Measurements from ENCODE around the gene RAB35. TPM values are rescaled to one million over a fixed set of nuclear protein-coding genes. Genes with fewer than 3 reads are reported as not detected.
A peak's percentile ranks its signal among the peaks of the same experiment; 100 is the strongest.

The RAB35 gene
- polyA plus RNA-seq, 4 donors = 21.5 to 31.9 (median 24.4) TPM

DNA sequence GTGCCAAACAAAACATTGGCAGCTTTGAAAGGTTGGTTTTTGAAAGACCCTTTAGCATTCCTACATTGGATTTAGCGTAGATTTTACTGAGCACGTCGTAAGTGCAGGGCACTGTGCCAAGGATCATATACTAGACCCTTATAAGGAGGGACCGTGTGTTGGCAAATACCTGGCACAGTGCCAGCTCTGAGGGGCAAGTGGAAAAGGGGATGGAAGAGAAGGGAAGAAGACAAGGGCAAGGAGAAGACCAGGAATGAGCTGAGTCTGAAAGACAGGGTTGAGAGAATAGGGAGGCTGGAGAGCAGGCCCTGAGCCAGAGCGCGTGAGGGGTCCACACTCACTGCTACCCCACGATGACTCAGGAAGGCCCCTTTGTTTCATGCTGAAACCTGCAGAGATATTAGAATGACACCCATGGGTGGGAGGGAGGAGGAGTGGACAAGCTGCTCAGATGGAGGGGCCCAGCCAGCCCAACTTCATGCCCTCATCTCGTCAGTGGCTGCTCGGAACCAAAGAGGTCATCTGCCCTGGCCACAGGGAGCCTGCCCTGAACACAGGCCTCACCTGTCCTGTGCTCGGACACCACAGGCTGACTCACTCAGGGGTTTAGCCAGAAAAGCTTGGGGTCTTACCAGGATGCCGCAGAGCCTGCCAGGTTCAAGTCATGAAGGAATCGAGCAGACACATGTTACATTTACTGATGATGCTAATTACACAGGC, 25.0 kb downstream of the RAB35 start:
- FAIRE-seq (no peak), DNase-seq (no peak)
- Histone ChIP-seq H3K36me3 (ENCODE audit: control insufficient read depth in 3 of 3, insufficient read depth in 2 of 3, low read depth in 1 of 3, low read length in 3 of 3) (peaks cover 3 to 50% (median 4%) of the 10 kb centered on the region in 3 donors), H3K4me1 (ENCODE audit: control insufficient read depth in 3 of 3, insufficient read depth in 2 of 3, low read depth in 1 of 3, low read length in 2 of 3) (peaks cover 0 to 3% (median 0%) of the 10 kb centered on the region in 3 donors), H3K4me3 (ENCODE audit: low read depth in 1 of 3, low read length in 3 of 3) (no peak overlapping the region), H3K27ac (ENCODE audit: low read depth in 1 of 3, low read length in 2 of 3) (no peak overlapping the region), H3K9me3 (ENCODE audit: control insufficient read depth in 2 of 2, insufficient read depth in 1 of 2, low read depth in 1 of 2, low read length in 1 of 2) (no peaks in the 10 kb centered on the region), H3K27me3 (ENCODE audit: control insufficient read depth in 3 of 3, insufficient read depth in 3 of 3, low read length in 3 of 3) (no peaks in the 10 kb centered on the region)
- 70 to 82% (median 79%) methylated on average over 12 of the region's 12 CpGs for WGBS, 3 donors

DNA sequence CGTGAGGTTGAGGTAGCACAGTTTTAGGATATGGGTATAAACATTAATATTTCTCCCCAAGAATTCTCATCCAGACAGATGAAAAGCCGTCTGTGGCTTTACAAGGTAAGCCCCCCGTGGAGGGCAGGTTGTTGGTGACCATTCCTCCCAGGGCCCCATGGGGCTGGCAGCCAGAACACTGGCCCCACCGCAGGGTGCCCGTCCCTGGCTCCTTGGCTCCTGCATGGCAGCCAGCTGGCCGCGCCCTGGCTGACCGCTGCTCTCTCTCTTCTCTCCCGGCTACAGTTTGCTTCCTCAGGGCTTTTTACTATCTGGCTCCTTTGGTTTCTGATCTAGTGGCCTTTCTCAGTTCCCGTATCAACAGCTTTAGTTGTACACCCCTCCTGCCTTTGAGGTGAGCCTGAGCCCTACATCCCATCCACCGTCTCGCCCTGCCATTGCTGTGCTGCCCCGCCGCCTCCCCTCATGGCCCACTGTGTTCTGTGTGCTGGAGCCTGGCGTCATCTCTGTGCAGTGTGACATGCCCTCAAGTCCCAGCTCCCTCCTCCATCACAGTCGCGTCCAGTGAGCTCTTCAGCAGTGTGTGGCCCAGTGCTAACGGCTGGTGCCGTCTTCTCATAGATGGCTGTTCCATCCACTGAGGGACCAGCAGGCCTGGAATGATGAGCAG, 25.8 kb downstream of the RAB35 start:
- DNase-seq = no peak

DNA sequence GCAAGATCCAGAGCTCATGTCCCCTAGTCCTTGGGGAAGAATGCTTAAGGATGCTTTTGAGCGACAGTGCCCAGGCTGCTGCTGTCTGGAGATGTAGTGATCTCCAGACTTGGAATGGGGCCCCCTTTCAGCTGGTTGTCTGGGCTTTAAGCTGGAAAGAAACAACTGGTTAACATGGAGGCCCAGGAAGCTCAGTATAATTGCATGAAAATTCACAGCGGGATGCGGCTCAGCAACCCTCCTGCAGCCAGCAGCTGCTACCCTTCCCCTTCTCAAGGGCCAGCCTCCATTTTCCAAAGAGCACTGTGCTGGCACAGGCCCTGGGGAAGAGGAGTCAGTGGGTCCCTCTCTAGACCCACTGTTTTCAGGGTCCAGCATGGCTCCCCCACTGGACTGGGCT, 26.3 kb downstream of the RAB35 start:
- FAIRE-seq (no peak), DNase-seq (no peak)
- no peaks in the 10 kb centered on the region for H3K9me3 ChIP-seq (ENCODE audit: control insufficient read depth in 2 of 2, insufficient read depth in 1 of 2, low read depth in 1 of 2, low read length in 1 of 2)
- H3K4me3 ChIP-seq (ENCODE audit: low read depth in 1 of 3, low read length in 3 of 3) = no peak overlapping the region
- 84 to 100% (median 96%) methylated on average over 3 of the region's 3 CpGs for WGBS, 3 donors
- H3K4me1 ChIP-seq (ENCODE audit: control insufficient read depth in 3 of 3, insufficient read depth in 2 of 3, low read depth in 1 of 3, low read length in 2 of 3) = peaks cover 0 to 4% (median 0%) of the 10 kb centered on the region in 3 donors
- peaks cover 0 to 37% (median 0%) of the 10 kb centered on the region in 3 donors for H3K36me3 ChIP-seq (ENCODE audit: control insufficient read depth in 3 of 3, insufficient read depth in 2 of 3, low read depth in 1 of 3, low read length in 3 of 3)
- H3K27ac ChIP-seq (ENCODE audit: low read depth in 1 of 3, low read length in 2 of 3) = no peak overlapping the region
- no peaks in the 10 kb centered on the region for H3K27me3 ChIP-seq (ENCODE audit: control insufficient read depth in 3 of 3, insufficient read depth in 3 of 3, low read length in 3 of 3)

More for the DNA sequence above, 25.8 kb downstream of the RAB35 start:
- no peak for FAIRE-seq
- Histone ChIP-seq H3K4me3 (ENCODE audit: low read depth in 1 of 3, low read length in 3 of 3) (no peak overlapping the region), H3K4me1 (ENCODE audit: control insufficient read depth in 3 of 3, insufficient read depth in 2 of 3, low read depth in 1 of 3, low read length in 2 of 3) (peaks cover 0 to 4% (median 0%) of the 10 kb centered on the region in 3 donors), H3K27me3 (ENCODE audit: control insufficient read depth in 3 of 3, insufficient read depth in 3 of 3, low read length in 3 of 3) (no peaks in the 10 kb centered on the region), H3K36me3 (ENCODE audit: control insufficient read depth in 3 of 3, insufficient read depth in 2 of 3, low read depth in 1 of 3, low read length in 3 of 3) (peaks cover 0 to 43% (median 0%) of the 10 kb centered on the region in 3 donors), H3K9me3 (ENCODE audit: control insufficient read depth in 2 of 2, insufficient read depth in 1 of 2, low read depth in 1 of 2, low read length in 1 of 2) (no peaks in the 10 kb centered on the region), H3K27ac (ENCODE audit: low read depth in 1 of 3, low read length in 2 of 3) (no peak overlapping the region)
- WGBS, 3 donors = 89 to 90% (median 90%) methylated on average over 19 of the region's 19 CpGs

DNA sequence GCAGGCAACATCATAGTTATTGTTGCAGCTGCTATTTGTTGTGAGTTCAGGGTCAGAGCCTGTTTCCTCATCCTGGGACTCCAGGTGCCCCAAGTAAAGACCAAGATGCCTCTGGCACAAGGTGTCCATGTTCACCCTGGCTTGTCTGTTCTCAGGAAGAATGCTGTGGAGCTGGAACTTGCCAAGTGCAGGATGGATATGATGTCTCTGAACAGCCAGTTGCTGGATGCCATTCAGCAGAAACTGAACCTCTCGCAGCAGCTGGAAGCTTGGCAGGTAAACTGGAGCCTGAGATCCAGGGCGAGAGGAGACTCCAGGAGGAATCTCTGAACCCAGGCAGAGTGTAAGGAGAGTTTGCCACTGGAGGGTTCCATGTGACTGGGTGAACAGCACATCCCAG, 26.8 kb downstream of the RAB35 start:
- no peak overlapping the region for H3K4me3 ChIP-seq (ENCODE audit: low read depth in 1 of 3, low read length in 3 of 3)
- FAIRE-seq = no peak
- H3K27me3 ChIP-seq (ENCODE audit: control insufficient read depth in 3 of 3, insufficient read depth in 3 of 3, low read length in 3 of 3) = no peaks in the 10 kb centered on the region
- H3K4me1 ChIP-seq (ENCODE audit: control insufficient read depth in 3 of 3, insufficient read depth in 2 of 3, low read depth in 1 of 3, low read length in 2 of 3) = peaks cover 0 to 4% (median 0%) of the 10 kb centered on the region in 3 donors
- WGBS, 3 donors = 86 to 93% (median 90%) methylated on average over 2 of the region's 2 CpGs
- H3K36me3 ChIP-seq (ENCODE audit: control insufficient read depth in 3 of 3, insufficient read depth in 2 of 3, low read depth in 1 of 3, low read length in 3 of 3) = peaks cover 0 to 35% (median 0%) of the 10 kb centered on the region in 3 donors
- no peaks in the 10 kb centered on the region for H3K9me3 ChIP-seq (ENCODE audit: control insufficient read depth in 2 of 2, insufficient read depth in 1 of 2, low read depth in 1 of 2, low read length in 1 of 2)
- DNase-seq = no peak
- H3K27ac ChIP-seq (ENCODE audit: low read depth in 1 of 3, low read length in 2 of 3) = no peak overlapping the region

DNA sequence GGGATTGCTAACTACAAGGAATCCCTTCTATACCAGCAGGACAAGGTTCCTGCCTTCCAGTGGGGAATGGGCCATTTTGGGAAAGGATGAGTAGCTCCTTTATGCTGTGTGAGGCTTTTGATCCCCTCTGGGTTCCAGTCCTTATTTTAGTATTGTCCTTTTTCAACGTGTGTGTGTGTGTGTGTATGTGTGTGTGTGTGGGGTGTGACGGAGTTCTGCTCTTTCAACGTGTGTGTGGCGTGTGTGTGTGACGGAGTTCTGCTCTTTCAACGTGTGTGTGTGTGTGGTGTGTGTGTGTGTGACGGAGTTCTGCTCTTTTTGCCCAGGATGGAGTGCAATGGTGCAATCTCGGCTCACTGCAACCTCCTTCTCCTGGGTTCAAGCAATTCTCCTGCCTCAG, 27.4 kb downstream of the RAB35 start:
- no peak overlapping the region for H3K4me3 ChIP-seq (ENCODE audit: low read depth in 1 of 3, low read length in 3 of 3)
- peaks cover 0 to 4% (median 0%) of the 10 kb centered on the region in 3 donors for H3K4me1 ChIP-seq (ENCODE audit: control insufficient read depth in 3 of 3, insufficient read depth in 2 of 3, low read depth in 1 of 3, low read length in 2 of 3)
- FAIRE-seq (no peak), DNase-seq (no peak)
- H3K27ac ChIP-seq (ENCODE audit: low read depth in 1 of 3, low read length in 2 of 3) = no peak overlapping the region
- H3K9me3 ChIP-seq (ENCODE audit: control insufficient read depth in 2 of 2, insufficient read depth in 1 of 2, low read depth in 1 of 2, low read length in 1 of 2) = no peaks in the 10 kb centered on the region
- peaks cover 0 to 28% (median 0%) of the 10 kb centered on the region in 3 donors for H3K36me3 ChIP-seq (ENCODE audit: control insufficient read depth in 3 of 3, insufficient read depth in 2 of 3, low read depth in 1 of 3, low read length in 3 of 3)
- H3K27me3 ChIP-seq (ENCODE audit: control insufficient read depth in 3 of 3, insufficient read depth in 3 of 3, low read length in 3 of 3) = no peaks in the 10 kb centered on the region
- WGBS, 3 donors = 34 to 47% (median 38%) methylated on average over 8 of the region's 8 CpGs

DNA sequence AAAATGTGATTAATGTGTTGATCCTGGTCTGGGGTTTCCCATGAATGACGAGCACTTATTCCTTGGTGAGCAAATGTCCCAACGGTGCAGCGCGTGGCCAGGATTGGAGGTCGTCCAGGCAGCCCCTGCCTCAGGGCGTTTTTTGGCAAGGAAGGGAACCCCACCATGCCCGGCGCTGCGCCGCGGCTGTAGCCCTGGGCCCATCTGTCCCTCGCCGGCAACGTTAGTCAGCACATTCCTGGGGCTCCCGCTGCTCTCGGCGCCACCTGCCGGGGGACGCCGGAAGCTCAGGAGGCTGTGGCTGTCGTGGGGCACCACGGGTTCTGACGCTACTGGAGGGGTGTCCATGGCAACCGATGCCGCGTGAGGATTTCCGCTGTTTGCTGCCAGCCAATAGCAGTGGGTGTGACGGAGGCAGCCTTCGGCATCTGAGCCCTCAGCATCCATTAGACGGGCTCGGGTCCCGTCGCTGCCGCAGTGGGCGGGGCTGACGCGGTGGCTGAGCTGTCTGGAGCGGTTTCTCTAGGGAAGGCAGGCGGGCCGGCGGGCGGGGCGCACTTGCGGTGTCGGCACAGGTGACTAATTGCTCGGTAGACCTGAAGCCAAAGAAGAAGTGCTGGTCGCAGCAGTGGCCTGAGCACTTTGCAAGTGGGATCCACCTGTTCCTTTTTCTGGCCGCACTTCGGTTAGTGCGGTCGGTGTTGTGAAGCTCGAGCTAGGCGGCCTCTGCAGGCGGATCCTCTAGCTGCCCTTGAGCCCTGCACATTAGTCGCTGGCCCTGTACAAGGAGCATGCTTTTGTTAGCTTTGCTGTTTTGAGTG, 29.5 kb downstream of the RAB35 start:
- H3K4me3 ChIP-seq (ENCODE audit: low read depth in 1 of 3, low read length in 3 of 3) = peak overlapping the region in 2 of 3 donors; percentile 10 to 34
- H3K4me1 ChIP-seq (ENCODE audit: control insufficient read depth in 3 of 3, insufficient read depth in 2 of 3, low read depth in 1 of 3, low read length in 2 of 3) = peaks cover 0 to 4% (median 0%) of the 10 kb centered on the region in 3 donors
- H3K36me3 ChIP-seq (ENCODE audit: control insufficient read depth in 3 of 3, insufficient read depth in 2 of 3, low read depth in 1 of 3, low read length in 3 of 3) = peaks cover 0 to 12% (median 0%) of the 10 kb centered on the region in 3 donors
- H3K27ac ChIP-seq (ENCODE audit: low read depth in 1 of 3, low read length in 2 of 3) = peak overlapping the region in 1 of 3 donors; percentile 46
- FAIRE-seq (no peak), DNase-seq (peak; percentile 98)
- no peaks in the 10 kb centered on the region for H3K9me3 ChIP-seq (ENCODE audit: control insufficient read depth in 2 of 2, insufficient read depth in 1 of 2, low read depth in 1 of 2, low read length in 1 of 2)
- no peaks in the 10 kb centered on the region for H3K27me3 ChIP-seq (ENCODE audit: control insufficient read depth in 3 of 3, insufficient read depth in 3 of 3, low read length in 3 of 3)
- WGBS, 3 donors = 0 to 1% (median 0%) methylated on average over 52 to 55 of the region's 55 CpGs

DNA sequence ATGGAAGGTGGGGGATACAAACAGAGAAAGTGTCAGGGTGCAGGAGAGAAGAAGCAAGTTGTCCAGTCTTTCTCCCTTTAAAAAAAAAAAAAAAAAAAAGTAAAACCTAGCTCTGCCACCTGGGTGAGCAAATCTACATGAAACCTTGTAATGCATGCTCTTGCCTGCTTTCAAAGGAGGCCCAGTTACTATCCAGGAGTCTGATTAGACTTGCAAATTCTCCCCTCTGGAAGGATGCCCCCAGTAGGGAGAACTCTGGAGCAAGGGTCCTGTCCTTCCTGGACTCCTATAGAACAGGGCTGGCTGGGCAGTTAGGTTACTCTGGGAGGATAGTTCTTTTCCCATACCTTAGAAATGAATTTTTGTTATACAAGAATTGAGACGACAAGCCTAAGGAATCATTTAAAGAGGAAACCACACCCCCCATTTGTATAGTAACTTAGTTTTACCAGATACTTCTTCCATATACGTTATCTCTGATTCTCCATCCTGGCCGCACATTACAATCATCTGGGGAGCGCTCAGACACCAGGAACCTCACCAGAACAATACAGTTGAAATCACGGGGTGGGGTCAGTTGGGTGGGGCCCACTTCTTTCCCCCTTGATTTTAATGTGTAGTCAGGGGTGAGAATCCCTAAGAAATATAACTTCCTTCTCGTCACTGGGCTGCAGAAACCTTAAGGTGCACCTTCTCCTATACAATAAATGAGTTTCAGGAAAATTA, 30.5 kb downstream of the RAB35 start:
- Histone ChIP-seq H3K4me3 (ENCODE audit: low read depth in 1 of 3, low read length in 3 of 3) (no peak overlapping the region), H3K27ac (ENCODE audit: low read depth in 1 of 3, low read length in 2 of 3) (no peak overlapping the region), H3K9me3 (ENCODE audit: control insufficient read depth in 2 of 2, insufficient read depth in 1 of 2, low read depth in 1 of 2, low read length in 1 of 2) (no peaks in the 10 kb centered on the region), H3K4me1 (ENCODE audit: control insufficient read depth in 3 of 3, insufficient read depth in 2 of 3, low read depth in 1 of 3, low read length in 2 of 3) (peaks cover 0 to 4% (median 0%) of the 10 kb centered on the region in 3 donors), H3K36me3 (ENCODE audit: control insufficient read depth in 3 of 3, insufficient read depth in 2 of 3, low read depth in 1 of 3, low read length in 3 of 3) (peaks cover 0 to 6% (median 0%) of the 10 kb centered on the region in 3 donors), H3K27me3 (ENCODE audit: control insufficient read depth in 3 of 3, insufficient read depth in 3 of 3, low read length in 3 of 3) (no peaks in the 10 kb centered on the region)
- FAIRE-seq (no peak), DNase-seq (no peak)
- 58 to 67% (median 65%) methylated on average over 6 of the region's 6 CpGs for WGBS, 3 donors

Measured in small intestine (tissue), 7 donors.